ENCODE data around the gene BCL2.

BCL2 gene

GRCh38 chr18:63258749-63259566 lies 60.6 kb downstream of the BCL2 start:
- peak; percentile 58 for TF ChIP-seq GATA2 (IDR thresholded peaks at IDR 0.05; ENCODE audit: low read depth, low read length)
- TF ChIP-seq GATA3 (IDR thresholded peaks at IDR 0.05; ENCODE audit: low read depth, low read length) = no peak

GRCh38 chr18:63257453-63257852 lies 62.1 kb downstream of the BCL2 start:
- TF ChIP-seq GATA2 (IDR thresholded peaks at IDR 0.05; ENCODE audit: low read depth, low read length) = no peak
- no peak for TF ChIP-seq GATA3 (IDR thresholded peaks at IDR 0.05; ENCODE audit: low read depth, low read length)

- TF ChIP-seq GATA3 (IDR thresholded peaks at IDR 0.05; ENCODE audit: low read depth, low read length) (no peak), GATA2 (IDR thresholded peaks at IDR 0.05; ENCODE audit: low read depth, low read length) (no peak)
Observed at GRCh38 chr18:63255435-63255834, 64.1 kb downstream of the BCL2 start.

GRCh38 chr18:63254716-63255399 lies 64.7 kb downstream of the BCL2 start:
- TF ChIP-seq GATA3 (IDR thresholded peaks at IDR 0.05; ENCODE audit: low read depth, low read length) = no peak
- TF ChIP-seq GATA2 (IDR thresholded peaks at IDR 0.05; ENCODE audit: low read depth, low read length) = no peak

GRCh38 chr18:63253428-63254372 lies 65.9 kb downstream of the BCL2 start:
- TF ChIP-seq GATA2 (IDR thresholded peaks at IDR 0.05; ENCODE audit: low read depth, low read length) = no peak
- no peak for TF ChIP-seq GATA3 (IDR thresholded peaks at IDR 0.05; ENCODE audit: low read depth, low read length)

- TF ChIP-seq GATA3 (IDR thresholded peaks at IDR 0.05; ENCODE audit: low read depth, low read length) = no peak
- no peak for TF ChIP-seq GATA2 (IDR thresholded peaks at IDR 0.05; ENCODE audit: low read depth, low read length)
Observed at GRCh38 chr18:63253014-63253413, 66.6 kb downstream of the BCL2 start.

GRCh38 chr18:63249771-63250170 lies 69.8 kb downstream of the BCL2 start:
- no peak for TF ChIP-seq GATA2 (IDR thresholded peaks at IDR 0.05; ENCODE audit: low read depth, low read length)
- TF ChIP-seq GATA3 (IDR thresholded peaks at IDR 0.05; ENCODE audit: low read depth, low read length) = no peak

GRCh38 chr18:63247926-63248325 lies 71.6 kb downstream of the BCL2 start:
- TF ChIP-seq GATA2 (IDR thresholded peaks at IDR 0.05; ENCODE audit: low read depth, low read length) (no peak), GATA3 (IDR thresholded peaks at IDR 0.05; ENCODE audit: low read depth, low read length) (no peak)

GRCh38 chr18:63247506-63247905 lies 72.1 kb downstream of the BCL2 start:
- TF ChIP-seq GATA3 (IDR thresholded peaks at IDR 0.05; ENCODE audit: low read depth, low read length) (no peak), GATA2 (IDR thresholded peaks at IDR 0.05; ENCODE audit: low read depth, low read length) (no peak)

GRCh38 chr18:63245600-63245999 lies 74.0 kb downstream of the BCL2 start:
- TF ChIP-seq GATA3 (IDR thresholded peaks at IDR 0.05; ENCODE audit: low read depth, low read length) = no peak
- no peak for TF ChIP-seq GATA2 (IDR thresholded peaks at IDR 0.05; ENCODE audit: low read depth, low read length)

- TF ChIP-seq GATA3 (IDR thresholded peaks at IDR 0.05; ENCODE audit: low read depth, low read length) (no peak), GATA2 (IDR thresholded peaks at IDR 0.05; ENCODE audit: low read depth, low read length) (no peak)
Observed at GRCh38 chr18:63244607-63245006, 75.0 kb downstream of the BCL2 start.

- TF ChIP-seq GATA2 (IDR thresholded peaks at IDR 0.05; ENCODE audit: low read depth, low read length) (no peak), GATA3 (IDR thresholded peaks at IDR 0.05; ENCODE audit: low read depth, low read length) (no peak)
Observed at GRCh38 chr18:63241760-63242159, 77.8 kb downstream of the BCL2 start.

- TF ChIP-seq GATA2 (IDR thresholded peaks at IDR 0.05; ENCODE audit: low read depth, low read length) (no peak), GATA3 (IDR thresholded peaks at IDR 0.05; ENCODE audit: low read depth, low read length) (no peak)
Observed at GRCh38 chr18:63241317-63241712, 78.3 kb downstream of the BCL2 start.
